22Rv1 (cell line): ENCODE results near the gene AAK1.
A peak's percentile ranks its signal among the peaks of the same experiment; 100 is the strongest.

Experiments
- H3K27ac ChIP-seq: fragments of 450-650 bp; 2 replicates; pipeline ENCODE4 v1.5.1; 2017
- ZFX ChIP-seq: fragments of 450-650 bp; IDR thresholded peaks from 2 replicates; pipeline ENCODE4 v1.6.1; 2017; ENCODE audit warnings: antibody characterized with exemption, borderline replicate concordance
- TF ChIP-seq, protein P1 (sequence below): fragments of 450-650 bp; IDR thresholded peaks from 2 replicates; pipeline ENCODE4 v1.5.1; 2017; ENCODE audit warnings: mild to moderate bottlenecking

The AAK1 gene

DNA sequence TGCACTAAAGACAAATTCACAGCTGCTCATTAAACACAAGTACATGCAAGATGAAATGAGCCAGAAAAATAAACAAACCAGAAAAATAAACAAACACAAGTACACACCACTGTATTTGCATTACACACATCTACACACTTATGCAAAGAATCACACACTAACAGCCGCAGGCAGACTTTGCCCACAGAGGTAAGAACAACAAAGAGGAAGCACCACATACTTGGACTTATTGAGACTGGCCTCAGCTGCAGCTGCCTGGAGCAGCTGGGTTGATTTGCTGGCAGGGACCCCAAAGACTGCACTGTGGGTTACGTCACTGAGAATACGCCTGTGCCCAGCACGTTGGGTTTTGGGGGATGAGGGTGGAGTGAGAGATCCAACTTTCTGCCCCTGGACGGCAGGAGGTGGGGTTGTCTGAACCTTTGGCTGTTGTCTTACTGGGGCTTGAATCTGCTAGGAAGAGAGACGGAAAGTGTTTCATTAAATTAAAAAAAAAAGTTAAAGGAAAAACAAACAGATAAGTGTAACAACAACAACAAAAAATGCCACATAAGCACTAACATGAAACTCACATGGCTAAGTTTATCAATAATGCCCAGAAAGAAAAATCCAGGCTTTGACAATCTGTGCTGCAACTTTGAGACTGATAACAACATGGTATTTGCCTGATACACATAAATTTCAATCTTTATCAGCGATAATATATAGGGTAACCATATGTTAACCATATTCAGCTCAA, 134.4 kb downstream of the AAK1 start:
- TF ChIP-seq, protein P1, sequence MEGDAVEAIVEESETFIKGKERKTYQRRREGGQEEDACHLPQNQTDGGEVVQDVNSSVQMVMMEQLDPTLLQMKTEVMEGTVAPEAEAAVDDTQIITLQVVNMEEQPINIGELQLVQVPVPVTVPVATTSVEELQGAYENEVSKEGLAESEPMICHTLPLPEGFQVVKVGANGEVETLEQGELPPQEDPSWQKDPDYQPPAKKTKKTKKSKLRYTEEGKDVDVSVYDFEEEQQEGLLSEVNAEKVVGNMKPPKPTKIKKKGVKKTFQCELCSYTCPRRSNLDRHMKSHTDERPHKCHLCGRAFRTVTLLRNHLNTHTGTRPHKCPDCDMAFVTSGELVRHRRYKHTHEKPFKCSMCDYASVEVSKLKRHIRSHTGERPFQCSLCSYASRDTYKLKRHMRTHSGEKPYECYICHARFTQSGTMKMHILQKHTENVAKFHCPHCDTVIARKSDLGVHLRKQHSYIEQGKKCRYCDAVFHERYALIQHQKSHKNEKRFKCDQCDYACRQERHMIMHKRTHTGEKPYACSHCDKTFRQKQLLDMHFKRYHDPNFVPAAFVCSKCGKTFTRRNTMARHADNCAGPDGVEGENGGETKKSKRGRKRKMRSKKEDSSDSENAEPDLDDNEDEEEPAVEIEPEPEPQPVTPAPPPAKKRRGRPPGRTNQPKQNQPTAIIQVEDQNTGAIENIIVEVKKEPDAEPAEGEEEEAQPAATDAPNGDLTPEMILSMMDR = no peak
- no peak for TF ChIP-seq ZFX
- peak overlapping the region; percentile 51 for H3K27ac ChIP-seq

DNA sequence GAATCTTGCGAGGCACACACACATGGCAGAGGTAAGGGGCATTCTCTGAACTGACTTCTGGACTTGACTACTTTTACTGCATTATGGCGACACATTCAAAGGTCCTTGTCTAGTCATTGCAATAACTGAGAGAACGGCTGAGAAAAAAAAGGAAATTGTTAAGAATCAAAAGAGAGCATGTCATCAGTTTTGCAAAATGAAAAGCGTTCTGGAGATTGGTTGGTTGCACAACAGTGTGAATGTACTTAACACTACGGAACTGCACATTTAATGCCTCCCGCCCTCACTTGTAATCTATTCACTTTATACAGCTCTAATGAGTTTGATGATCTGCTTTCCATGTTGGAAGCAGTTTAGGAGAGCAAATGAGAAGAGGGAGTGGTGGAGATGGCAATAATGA, 137.8 kb downstream of the AAK1 start:
- no peak overlapping the region for H3K27ac ChIP-seq
- no peak for TF ChIP-seq ZFX
- TF ChIP-seq, protein P1 = no peak

DNA sequence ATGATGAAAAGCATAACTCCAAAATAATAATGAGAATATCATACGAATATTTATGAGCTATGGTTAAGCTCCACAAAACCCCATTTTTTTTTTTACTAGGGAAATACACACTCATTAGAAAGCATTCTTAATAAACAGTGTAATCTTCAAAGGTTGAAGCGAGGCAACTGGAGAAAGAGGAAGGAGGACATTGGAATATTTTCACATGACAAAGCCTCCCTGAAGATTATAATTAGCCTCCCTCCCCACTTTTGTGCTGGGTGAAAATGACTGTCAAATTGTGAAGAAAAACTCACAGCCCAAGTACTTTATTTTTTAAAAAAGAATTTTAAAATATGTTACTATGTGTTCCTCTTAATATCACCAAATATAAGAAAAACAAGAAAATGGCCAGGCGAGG, 142.2 kb downstream of the AAK1 start:
- TF ChIP-seq, protein P1 = no peak
- TF ChIP-seq ZFX = no peak
- H3K27ac ChIP-seq = no peak overlapping the region

DNA sequence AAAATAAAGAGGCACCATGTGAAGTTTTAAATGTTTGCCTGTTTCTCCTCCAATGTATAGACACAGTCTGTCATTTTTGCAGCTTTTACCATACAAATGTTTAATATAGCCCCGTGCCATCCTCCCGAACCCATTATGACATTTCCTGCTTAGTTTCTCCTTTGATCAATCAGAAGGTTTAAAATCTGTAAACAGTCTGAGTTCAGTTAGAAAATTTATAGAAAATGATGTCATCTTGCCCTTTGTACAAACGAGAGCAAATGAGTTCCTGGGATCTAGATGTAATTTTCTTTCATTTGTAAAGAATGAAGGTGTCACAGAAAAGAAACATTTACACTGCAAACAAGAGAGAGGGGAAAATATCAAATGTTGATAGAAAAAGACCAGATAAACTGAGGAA, 143.6 kb downstream of the AAK1 start:
- H3K27ac ChIP-seq = no peak overlapping the region
- TF ChIP-seq ZFX = no peak
- TF ChIP-seq, protein P1 = no peak

DNA sequence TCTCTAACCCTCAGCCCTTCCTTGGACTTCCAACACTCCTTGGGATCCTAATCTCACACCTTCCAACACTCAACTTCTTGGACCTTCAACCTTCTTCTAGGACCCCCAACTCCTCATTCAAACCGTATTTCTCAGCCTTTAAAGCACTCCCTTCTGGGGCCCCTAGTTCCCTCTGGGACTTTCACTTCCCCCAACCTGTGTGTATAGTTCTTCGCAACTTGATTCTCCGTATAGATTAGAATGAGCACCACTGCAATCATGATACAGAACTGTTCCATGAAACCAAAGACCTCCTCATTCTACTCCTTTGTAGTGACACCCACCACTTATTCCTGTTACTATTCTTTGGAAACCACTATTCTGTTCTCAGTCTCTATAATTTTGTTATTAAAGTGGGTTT, 144.3 kb downstream of the AAK1 start:
- H3K27ac ChIP-seq = no peak overlapping the region
- TF ChIP-seq, protein P1 = no peak
- no peak for TF ChIP-seq ZFX

DNA sequence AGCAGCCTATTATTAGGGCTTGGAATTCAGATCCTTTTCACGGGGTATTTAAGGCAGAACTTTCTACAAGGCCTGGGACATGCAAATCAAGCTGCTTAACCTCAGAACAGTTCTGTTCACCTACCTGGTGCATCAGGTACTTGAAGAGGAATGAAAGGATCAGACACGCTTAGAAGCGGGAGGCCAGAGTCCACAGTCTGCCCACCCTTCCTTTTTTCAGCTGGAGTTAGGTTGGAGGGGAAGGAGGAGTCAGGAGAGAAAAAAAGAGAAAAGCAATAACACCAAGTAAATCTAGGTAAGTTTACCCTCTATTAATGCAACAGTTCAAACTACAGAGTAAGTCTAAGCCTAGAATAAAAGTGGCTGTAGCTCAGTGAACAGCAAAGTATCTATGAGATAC, 147.7 kb downstream of the AAK1 start:
- H3K27ac ChIP-seq = no peak overlapping the region
- TF ChIP-seq ZFX = no peak
- TF ChIP-seq, protein P1 = no peak

DNA sequence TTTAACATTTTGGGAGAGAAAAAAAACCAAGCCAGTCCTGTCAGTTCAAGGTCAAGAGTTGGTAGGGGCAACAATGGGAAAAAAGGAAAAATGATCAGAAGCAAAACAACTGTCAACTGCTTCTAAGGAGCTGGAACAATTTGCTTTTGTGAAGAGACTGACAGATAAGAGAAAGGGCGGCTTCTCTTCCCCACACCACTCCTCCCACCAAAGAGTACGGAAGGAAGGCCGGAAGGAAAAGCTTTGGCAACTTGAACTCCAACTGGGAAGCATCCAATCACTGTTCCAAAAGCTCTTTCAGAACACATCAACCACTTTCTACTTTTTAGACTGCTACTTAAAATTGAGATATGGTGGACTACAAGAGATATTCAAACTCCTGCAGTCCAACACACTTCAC, 148.5 kb downstream of the AAK1 start:
- TF ChIP-seq, protein P1 = no peak
- no peak for TF ChIP-seq ZFX
- H3K27ac ChIP-seq = no peak overlapping the region
